Liver (tissue), 3 donors: ENCODE data around the gene RELN.

Experiments
- CTCF ChIP-seq: fragments of 150-350 bp; IDR thresholded peaks from 2 replicates; pipeline ENCODE4 v1.5.1; 2017; ENCODE audit warnings: improper control_type of control experiment, low read depth, low read length; ENCODE audit not compliant: missing input control
- HNF4A ChIP-seq, 2 donors: conservative IDR thresholded peaks; 2 replicates each; pipeline ENCODE4 v1.6.1; 2016; ENCODE audit warnings: antibody characterized with exemption in 2 of 2, mild to moderate bottlenecking in 2 of 2
- JUND ChIP-seq, 2 donors: IDR thresholded peaks; 2 replicates each; pipeline ENCODE4 v1.6.1; 2016; ENCODE audit warnings: antibody characterized with exemption in 2 of 2
- MAX ChIP-seq: IDR thresholded peaks from 2 replicates; pipeline ENCODE4 v1.6.1; 2016; ENCODE audit warnings: antibody characterized with exemption
- RAD21 ChIP-seq, 2 donors: IDR thresholded peaks; 2 replicates each; pipeline ENCODE4 v1.6.1; 2016; ENCODE audit warnings: antibody characterized with exemption in 2 of 2, mild to moderate bottlenecking in 2 of 2
- donor health status: healthy.
- donor health status: healthy.

- TF ChIP-seq HNF4A (conservative IDR thresholded peaks at IDR 0.05), result no peak
- no peak for TF ChIP-seq CTCF
- no peak for TF ChIP-seq MAX
- TF ChIP-seq RAD21 (IDR thresholded peaks at IDR 0.05), result no peak
- TF ChIP-seq JUND (IDR thresholded peaks at IDR 0.05), result no peak
These were observed 59.6 kb downstream of the RELN start for GRCh38 chr7:103929901-103930311.
